NCI-H2029 (cell line): Measurements from ENCODE around the gene HSPA1L.

Experiments used
- DNase-seq: peaks from one replicate; lab custom pipeline; 2025; lab: John Stamatoyannopoulos, UW

Gene HSPA1L

GRCh38 chr6:31781244-31782125 lies 33.6 kb downstream of the HSPA1L start:
- DNase-seq: no peak

GRCh38 chr6:31780507-31781243 lies 34.4 kb downstream of the HSPA1L start:
- DNase-seq: no peak

GRCh38 chr6:31779908-31780307 lies 35.2 kb downstream of the HSPA1L start:
- no peak for DNase-seq

- DNase-seq: no peak
Measured at GRCh38 chr6:31778999-31779885, 35.8 kb downstream of the HSPA1L start.

- DNase-seq: no peak
Measured at GRCh38 chr6:31778193-31778592, 36.9 kb downstream of the HSPA1L start.

GRCh38 chr6:31777667-31778050 lies 37.4 kb downstream of the HSPA1L start:
- DNase-seq: no peak

- peak; percentile 85 for DNase-seq
Measured at GRCh38 chr6:31776989-31777666, 38.0 kb downstream of the HSPA1L start, which contains the start of gene VWA7. TSS of gene VWA7 (minus strand) at chr6:31777328. CDS start at chr6:31776779, 549 bp downstream.

- peak; percentile 63 for DNase-seq
Measured at GRCh38 chr6:31776485-31776988, 38.5 kb downstream of the HSPA1L start.

- DNase-seq: no peak
Measured at GRCh38 chr6:31775633-31776484, 39.2 kb downstream of the HSPA1L start.

- no peak for DNase-seq
Measured at GRCh38 chr6:31775184-31775583, 39.9 kb downstream of the HSPA1L start.

- DNase-seq: no peak
Measured at GRCh38 chr6:31771992-31772358, 43.1 kb downstream of the HSPA1L start.

GRCh38 chr6:31770860-31771259 lies 44.2 kb downstream of the HSPA1L start:
- no peak for DNase-seq

- DNase-seq: peak; percentile 64
Measured at GRCh38 chr6:31769684-31770371, 45.3 kb downstream of the HSPA1L start.

GRCh38 chr6:31768363-31769257 lies 46.5 kb downstream of the HSPA1L start:
- no peak for DNase-seq

GRCh38 chr6:31767096-31767645 lies 47.9 kb downstream of the HSPA1L start:
- no peak for DNase-seq

GRCh38 chr6:31765910-31766794 lies 48.9 kb downstream of the HSPA1L start:
- no peak for DNase-seq

GRCh38 chr6:31765559-31765909 lies 49.5 kb downstream of the HSPA1L start:
- no peak for DNase-seq

GRCh38 chr6:31764198-31764597 lies 50.9 kb downstream of the HSPA1L start:
- DNase-seq: no peak
